ENCODE data around the gene FGF16.
"Not testable (repeated sequence)": the region's sequence is repeated elsewhere in the genome, so short reads cannot be mapped to it uniquely, and the experiment has no call there.

FGF16 gene

GRCh38 chrX:77484045-77484444 lies 36.9 kb downstream of the FGF16 start:
- Mint-ChIP-seq H3K27ac (no peak overlapping the region), H3K4me1 (ENCODE audit: low read depth) (no peaks in the 10 kb centered on the region), H3K4me3 (no peak overlapping the region), H3K36me3 (ENCODE audit: low read depth) (no peaks in the 10 kb centered on the region), H3K27me3 (ENCODE audit: low read depth) (no peaks in the 10 kb centered on the region), H3K9me3 (peaks cover 25% of the 10 kb centered on the region)
- no peak for DNase-seq (ENCODE audit: low spot score)

- peaks cover 2% of the 10 kb centered on the region for H3K9me3 Mint-ChIP-seq
- no peak for DNase-seq (ENCODE audit: low spot score)
- peaks cover 5% of the 10 kb centered on the region for H3K27me3 Mint-ChIP-seq (ENCODE audit: low read depth)
- no peaks in the 10 kb centered on the region for H3K36me3 Mint-ChIP-seq (ENCODE audit: low read depth)
- no peak overlapping the region for H3K27ac Mint-ChIP-seq
- no peaks in the 10 kb centered on the region for H3K4me1 Mint-ChIP-seq (ENCODE audit: low read depth)
- no peak overlapping the region for H3K4me3 Mint-ChIP-seq
Observed at GRCh38 chrX:77493677-77494553, 46.7 kb downstream of the FGF16 start.

DNA sequence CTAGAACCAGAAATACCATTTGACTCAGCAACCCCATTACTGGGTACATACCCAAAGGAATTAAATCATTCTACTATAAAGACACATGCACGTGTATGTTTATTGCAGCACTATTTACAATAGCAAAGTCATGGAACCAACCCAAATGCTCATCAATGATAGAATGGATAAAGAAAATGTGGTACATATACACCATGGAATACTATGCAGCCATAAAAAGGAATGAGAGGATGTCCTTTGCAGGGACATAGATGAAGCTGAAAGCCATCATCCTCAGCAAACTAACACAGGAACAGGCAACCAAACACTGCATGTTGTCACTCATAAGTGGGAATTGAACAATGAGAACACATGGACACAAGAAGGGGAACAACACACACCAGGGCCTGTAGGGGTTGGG lies 53.0 kb downstream of the FGF16 start:
- not testable (repeated sequence) for H3K27me3 Mint-ChIP-seq (ENCODE audit: low read depth); DNase-seq (ENCODE audit: low spot score); H3K9me3 Mint-ChIP-seq; H3K4me3 Mint-ChIP-seq; H3K36me3 Mint-ChIP-seq (ENCODE audit: low read depth); H3K4me1 Mint-ChIP-seq (ENCODE audit: low read depth); H3K27ac Mint-ChIP-seq

DNA sequence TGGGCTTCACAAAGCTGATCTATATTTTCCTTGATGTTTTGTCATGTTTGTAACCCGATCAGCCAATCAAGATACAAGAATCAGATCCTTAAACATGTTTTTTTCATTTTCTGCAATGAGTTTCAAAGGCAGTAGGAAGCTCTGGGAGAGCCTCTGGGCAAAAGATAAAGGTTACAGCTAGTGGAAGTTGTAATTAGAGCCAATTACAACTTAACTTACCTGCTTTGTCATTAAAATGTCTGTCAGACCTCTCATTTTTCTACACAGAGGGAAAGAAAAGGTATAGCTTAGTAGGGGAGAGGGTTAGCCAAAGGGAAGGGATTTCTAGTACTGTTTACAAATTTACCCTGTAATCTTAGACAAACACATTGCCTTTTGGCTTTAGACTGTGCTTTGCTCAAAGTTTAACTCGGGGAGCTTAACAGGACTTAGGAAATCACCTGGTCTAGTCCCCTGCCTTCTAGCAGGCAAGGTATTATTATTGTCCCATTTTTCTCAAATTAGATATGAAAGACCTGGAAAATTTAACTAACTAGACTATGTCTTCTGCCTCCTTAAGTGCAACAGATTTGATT lies 55.8 kb downstream of the FGF16 start:
- Mint-ChIP-seq H3K4me1 (ENCODE audit: low read depth) (peaks cover 5% of the 10 kb centered on the region), H3K9me3 (peaks cover 2% of the 10 kb centered on the region), H3K4me3 (no peak overlapping the region), H3K36me3 (ENCODE audit: low read depth) (no peaks in the 10 kb centered on the region), H3K27me3 (ENCODE audit: low read depth) (peaks cover 3% of the 10 kb centered on the region), H3K27ac (no peak overlapping the region)
- no peak for DNase-seq (ENCODE audit: low spot score)

DNA sequence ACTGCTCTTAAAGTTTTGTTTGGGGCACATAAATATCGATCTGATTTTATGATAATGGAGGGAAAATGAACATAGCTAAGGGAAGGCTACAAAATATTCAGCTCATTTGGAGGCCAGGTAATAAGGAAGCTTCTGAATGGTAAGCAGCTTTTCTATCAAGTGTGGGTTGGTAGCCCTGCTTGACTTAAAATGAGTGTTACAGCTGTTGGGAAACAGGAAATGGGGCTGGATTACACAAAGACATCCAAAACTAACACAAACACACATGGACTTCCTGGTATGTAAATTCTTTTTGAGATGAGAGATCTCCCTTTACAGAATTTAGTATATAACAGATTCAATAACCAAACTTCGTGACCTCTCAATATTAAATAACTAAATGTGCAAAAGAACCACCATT lies 58.0 kb downstream of the FGF16 start:
- no peak overlapping the region for H3K4me3 Mint-ChIP-seq
- no peak overlapping the region for H3K27ac Mint-ChIP-seq
- H3K36me3 Mint-ChIP-seq (ENCODE audit: low read depth), result peaks cover 6% of the 10 kb centered on the region
- no peak for DNase-seq (ENCODE audit: low spot score)
- H3K9me3 Mint-ChIP-seq, result no peaks in the 10 kb centered on the region
- H3K4me1 Mint-ChIP-seq (ENCODE audit: low read depth), result peaks cover 5% of the 10 kb centered on the region
- peaks cover 3% of the 10 kb centered on the region for H3K27me3 Mint-ChIP-seq (ENCODE audit: low read depth)

Measured in T-helper 2 cell treated with Interferon-gamma antibody and Interleukin-4, amounts not matched to agents 5 μg/mL and 100 μg/mL, for 36 hours (primary cell).